Melanocyte of skin (primary cell): ENCODE measurements around the gene LAT. TPM values are rescaled to one million over a fixed set of nuclear protein-coding genes. Genes with fewer than 3 reads are reported as not detected.

Source experiments
- total RNA-seq, 2 donors: library from RNA; depleted of rRNA; stranded (reverse); fragments of >200 nt; gene quantifications; 2 replicates each; pipeline ENCODE4 v1.2.3, GENCODE V29; 2012

Gene LAT
- 1 to 10 TPM in 1 of 2 donors, under 1 TPM in 1; 0.67 to 1.0 TPM for total RNA-seq

GRCh38 chr16:28984619-28985135 lies at the start of gene LAT:
Gene LAT, plus strand, starts transcription at chr16:28985052. Its CDS starts 366 bp downstream, at chr16:28985418.

GRCh38 chr16:28950648-28951409 lies 34.0 kb upstream of the LAT start, which contains the start of gene NFATC2IP:
Gene NFATC2IP, plus strand, starts transcription at chr16:28950937. Its CDS starts 75 bp downstream, at chr16:28951012.

GRCh38 chr16:28974437-28975157 lies 10.3 kb upstream of the LAT start, which contains the start of gene SPNS1:
Gene SPNS1, plus strand, starts transcription at chr16:28974778. Its CDS starts 374 bp downstream, at chr16:28975152.

Other genes starting within 250 kb of the LAT start
- gene NPIPB9, start 233.3 kb upstream of the LAT start, total RNA-seq = 1 to 10 TPM; 5.2 to 5.7 TPM
- gene ATXN2L, start 162.1 kb upstream of the LAT start, total RNA-seq = 10 to 100 TPM; 48.5 to 49.0 TPM
- 100 to 1,000 TPM in 1 of 2 donors, 10 to 100 TPM in 1; 97.4 to 137 TPM for gene TUFM, start 138.7 kb upstream of the LAT start, total RNA-seq
- gene SH2B1, start 121.2 kb upstream of the LAT start, total RNA-seq = 10 to 100 TPM; 13.4 to 17.0 TPM
- under 1 TPM; under 0.01 to 0.34 TPM for gene ATP2A1, start 106.6 kb upstream of the LAT start, total RNA-seq
- 10 to 100 TPM; 20.0 to 20.6 TPM for gene RABEP2, start 59.8 kb upstream of the LAT start, total RNA-seq
- gene CD19, start 53.1 kb upstream of the LAT start, total RNA-seq = under 1 TPM in 1 of 2 donors, not detected in 1; 0.34 TPM
- gene NFATC2IP, start 34.1 kb upstream of the LAT start, total RNA-seq = 10 to 100 TPM; 25.1 to 32.0 TPM
- 10 to 100 TPM; 59.5 to 71.9 TPM for gene SPNS1, start 10.3 kb upstream of the LAT start, total RNA-seq